Measurements from ENCODE around the gene CDH23. TPM values are rescaled to one million over a fixed set of nuclear protein-coding genes. Genes with fewer than 3 reads are reported as not detected.

Gene CDH23
- polyA plus RNA-seq, 1 donor from 2014 or later = 6.6 TPM

DNA sequence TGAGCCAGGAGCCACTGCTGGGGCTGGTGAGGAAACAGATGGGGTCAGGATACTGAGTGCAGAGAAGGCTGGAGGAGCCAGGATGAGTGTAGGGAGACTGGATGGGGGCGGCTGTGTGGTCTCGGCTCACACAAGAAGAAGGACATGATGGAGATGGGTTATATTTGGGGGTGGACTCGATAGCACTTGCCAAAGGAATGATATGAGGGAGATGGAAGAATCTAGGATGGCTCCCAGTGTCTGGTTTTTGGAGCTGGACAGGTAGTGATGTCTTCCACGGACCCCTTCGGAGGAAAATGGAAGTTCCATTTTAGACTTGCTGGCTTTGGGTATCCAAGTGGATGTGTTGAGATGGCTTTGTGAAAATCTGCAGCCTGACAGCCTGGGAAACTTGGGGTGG, 83.9 kb downstream of the CDH23 start:
- H3K27ac ChIP-seq (ENCODE audit: low read length) = no peak overlapping the region
- H3K4me2 ChIP-seq (ENCODE audit: low read length) = no peak overlapping the region
- H3K9me3 ChIP-seq (ENCODE audit: low read length) = no peaks in the 10 kb centered on the region
- H3K4me3 ChIP-seq (ENCODE audit: low read length) = no peak overlapping the region
- no peaks in the 10 kb centered on the region for H3K36me3 ChIP-seq (ENCODE audit: insufficient read depth, low read length)
- no peak overlapping the region for H3K9ac ChIP-seq (ENCODE audit: low read length)
- no peaks in the 10 kb centered on the region for H4K20me1 ChIP-seq (ENCODE audit: insufficient read depth)
- H3K27me3 ChIP-seq (ENCODE audit: insufficient read depth, low read depth, low read length) = no peaks in the 10 kb centered on the region
- no peak overlapping the region for H2AFZ ChIP-seq (ENCODE audit: low read depth, low read length)
- no peaks in the 10 kb centered on the region for H3K9me2 ChIP-seq (ENCODE audit: insufficient read depth, low read length)
- TF ChIP-seq SMC3 (conservative IDR thresholded peaks at IDR 0.05; ENCODE audit: poor library complexity) = no peak
- no peak for TF ChIP-seq RAD21 (conservative IDR thresholded peaks at IDR 0.05)
- TF ChIP-seq, protein P1, sequence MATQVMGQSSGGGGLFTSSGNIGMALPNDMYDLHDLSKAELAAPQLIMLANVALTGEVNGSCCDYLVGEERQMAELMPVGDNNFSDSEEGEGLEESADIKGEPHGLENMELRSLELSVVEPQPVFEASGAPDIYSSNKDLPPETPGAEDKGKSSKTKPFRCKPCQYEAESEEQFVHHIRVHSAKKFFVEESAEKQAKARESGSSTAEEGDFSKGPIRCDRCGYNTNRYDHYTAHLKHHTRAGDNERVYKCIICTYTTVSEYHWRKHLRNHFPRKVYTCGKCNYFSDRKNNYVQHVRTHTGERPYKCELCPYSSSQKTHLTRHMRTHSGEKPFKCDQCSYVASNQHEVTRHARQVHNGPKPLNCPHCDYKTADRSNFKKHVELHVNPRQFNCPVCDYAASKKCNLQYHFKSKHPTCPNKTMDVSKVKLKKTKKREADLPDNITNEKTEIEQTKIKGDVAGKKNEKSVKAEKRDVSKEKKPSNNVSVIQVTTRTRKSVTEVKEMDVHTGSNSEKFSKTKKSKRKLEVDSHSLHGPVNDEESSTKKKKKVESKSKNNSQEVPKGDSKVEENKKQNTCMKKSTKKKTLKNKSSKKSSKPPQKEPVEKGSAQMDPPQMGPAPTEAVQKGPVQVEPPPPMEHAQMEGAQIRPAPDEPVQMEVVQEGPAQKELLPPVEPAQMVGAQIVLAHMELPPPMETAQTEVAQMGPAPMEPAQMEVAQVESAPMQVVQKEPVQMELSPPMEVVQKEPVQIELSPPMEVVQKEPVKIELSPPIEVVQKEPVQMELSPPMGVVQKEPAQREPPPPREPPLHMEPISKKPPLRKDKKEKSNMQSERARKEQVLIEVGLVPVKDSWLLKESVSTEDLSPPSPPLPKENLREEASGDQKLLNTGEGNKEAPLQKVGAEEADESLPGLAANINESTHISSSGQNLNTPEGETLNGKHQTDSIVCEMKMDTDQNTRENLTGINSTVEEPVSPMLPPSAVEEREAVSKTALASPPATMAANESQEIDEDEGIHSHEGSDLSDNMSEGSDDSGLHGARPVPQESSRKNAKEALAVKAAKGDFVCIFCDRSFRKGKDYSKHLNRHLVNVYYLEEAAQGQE (IDR thresholded peaks at IDR 0.05; ENCODE audit: borderline replicate concordance) = no peak
- TF ChIP-seq MXI1 (conservative IDR thresholded peaks at IDR 0.05; ENCODE audit: poor library complexity, severe bottlenecking) = no peak
- no peak for TF ChIP-seq POLR2AphosphoS5 (IDR thresholded peaks at IDR 0.05)
- no peak for TF ChIP-seq EZH2 (IDR thresholded peaks at IDR 0.05; ENCODE audit: borderline replicate concordance, insufficient read depth, low read length, poor library complexity, severe bottlenecking)
- no peak for TF ChIP-seq TAF1 (IDR thresholded peaks at IDR 0.05; ENCODE audit: low read depth)
- no peak for TF ChIP-seq CTCF (IDR thresholded peaks at IDR 0.05; ENCODE audit: poor library complexity, severe bottlenecking)
- TF ChIP-seq EP300 (conservative IDR thresholded peaks at IDR 0.05; ENCODE audit: poor library complexity, severe bottlenecking) = no peak
- no peaks in the 10 kb centered on the region for H3K79me2 ChIP-seq (replicated peaks; ENCODE audit: insufficient read depth, low read length)
- no peaks in the 10 kb centered on the region for H3F3A ChIP-seq (ENCODE audit: insufficient read depth, low read length, poor library complexity, severe bottlenecking)

GRCh38 chr10:71481746-71482410, 85.2 kb downstream of the CDH23 start:
- TF ChIP-seq MXI1 (conservative IDR thresholded peaks at IDR 0.05; ENCODE audit: poor library complexity, severe bottlenecking) = no peak
- H3K9ac ChIP-seq (ENCODE audit: low read length) = no peak overlapping the region
- H3K4me3 ChIP-seq (ENCODE audit: low read length) = no peak overlapping the region
- H3K27ac ChIP-seq (ENCODE audit: low read length) = no peak overlapping the region
- H3K36me3 ChIP-seq (ENCODE audit: insufficient read depth, low read length) = no peaks in the 10 kb centered on the region
- no peaks in the 10 kb centered on the region for H3F3A ChIP-seq (ENCODE audit: insufficient read depth, low read length, poor library complexity, severe bottlenecking)
- no peaks in the 10 kb centered on the region for H3K79me2 ChIP-seq (replicated peaks; ENCODE audit: insufficient read depth, low read length)
- no peak overlapping the region for H3K4me2 ChIP-seq (ENCODE audit: low read length)
- H4K20me1 ChIP-seq (ENCODE audit: insufficient read depth) = no peaks in the 10 kb centered on the region
- no peaks in the 10 kb centered on the region for H3K9me3 ChIP-seq (ENCODE audit: low read length)
- no peaks in the 10 kb centered on the region for H3K27me3 ChIP-seq (ENCODE audit: insufficient read depth, low read depth, low read length)
- H2AFZ ChIP-seq (ENCODE audit: low read depth, low read length) = no peak overlapping the region
- no peaks in the 10 kb centered on the region for H3K9me2 ChIP-seq (ENCODE audit: insufficient read depth, low read length)

Data from neural cell (in vitro differentiated cells).